Muscle of arm (tissue), 12 donors: ENCODE data around the gene MVB12B. TPM values are rescaled to one million over a fixed set of nuclear protein-coding genes. Genes with fewer than 3 reads are reported as not detected.
A peak's percentile ranks its signal among the peaks of the same experiment; 100 is the strongest.

Experiments
- DNase-seq: peaks from one replicate; pipeline ENCODE4 v3.0.0-alpha.2; 2013
- polyA plus RNA-seq, 12 donors: library from polyadenylated mRNA; unstranded; fragments of 120-200 nt; gene quantifications; one replicate each; pipeline ENCODE4 v1.2.1, GENCODE V29; 2013; ENCODE audit not compliant: insufficient read length in 12 of 12

The MVB12B gene
- polyA plus RNA-seq, 12 donors = 9.8 to 24.5 (median 16.3) TPM; not detected in 1

- DNase-seq = peak; percentile 59
These were observed 24.5 kb upstream of the MVB12B start for GRCh38 chr9:126301985-126302603.

DNA sequence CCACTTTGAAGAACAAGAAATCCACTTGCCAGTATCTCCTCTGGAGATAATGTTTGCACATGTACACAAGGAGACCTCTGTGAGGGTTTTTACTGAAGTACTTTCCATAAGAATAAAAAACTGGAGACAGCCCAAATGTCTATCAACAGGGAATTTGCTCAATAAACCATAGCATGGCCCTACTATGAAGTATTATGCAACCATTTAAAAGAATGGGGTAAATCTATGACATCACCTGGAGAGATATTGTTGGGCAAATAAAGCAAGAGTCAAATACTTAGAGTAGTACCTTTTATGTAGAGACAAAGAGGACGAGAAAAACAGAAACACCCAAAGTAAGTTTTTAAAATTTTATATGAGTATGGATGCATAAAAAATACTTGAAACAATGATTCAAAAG, 23.9 kb upstream of the MVB12B start:
- DNase-seq = no peak

GRCh38 chr9:126303488-126303887, 23.1 kb upstream of the MVB12B start:
- DNase-seq = no peak

DNA sequence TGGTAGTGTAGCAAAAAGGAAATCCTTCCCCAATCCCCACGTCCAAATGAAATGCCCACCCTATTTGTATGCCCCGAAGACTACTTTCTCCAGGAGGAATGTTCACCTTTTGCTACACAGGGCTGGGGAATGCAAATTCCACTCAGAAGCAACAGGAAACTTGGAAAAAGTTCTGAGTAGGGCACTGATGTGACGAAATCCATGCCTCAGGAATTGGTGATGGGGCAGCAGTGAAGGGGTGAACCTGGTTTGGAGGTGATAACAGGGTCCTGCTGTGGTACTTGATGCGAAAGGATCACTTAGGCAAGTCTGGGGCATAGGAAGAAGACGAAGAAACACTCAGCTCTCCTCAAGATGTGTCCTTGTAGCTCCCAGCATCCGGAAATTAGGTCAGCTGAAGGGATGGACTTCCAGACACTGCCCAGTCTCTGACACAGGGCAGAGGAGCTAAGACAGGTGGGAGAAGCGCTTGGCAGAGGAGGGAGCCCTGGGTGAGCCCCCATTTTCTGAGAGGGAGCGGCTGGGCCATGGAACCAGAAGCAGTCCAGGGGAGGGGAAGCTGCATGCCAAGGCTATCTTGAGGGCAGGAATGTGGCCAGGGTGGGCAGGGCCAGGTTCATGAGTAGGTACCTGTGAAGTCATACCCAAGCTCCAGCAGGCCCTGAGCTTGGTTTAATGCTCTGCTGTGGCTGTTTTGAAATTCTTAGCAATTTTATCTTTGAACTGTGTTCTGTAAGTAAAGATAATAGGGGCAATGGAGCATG, 22.2 kb upstream of the MVB12B start:
- no peak for DNase-seq

DNA sequence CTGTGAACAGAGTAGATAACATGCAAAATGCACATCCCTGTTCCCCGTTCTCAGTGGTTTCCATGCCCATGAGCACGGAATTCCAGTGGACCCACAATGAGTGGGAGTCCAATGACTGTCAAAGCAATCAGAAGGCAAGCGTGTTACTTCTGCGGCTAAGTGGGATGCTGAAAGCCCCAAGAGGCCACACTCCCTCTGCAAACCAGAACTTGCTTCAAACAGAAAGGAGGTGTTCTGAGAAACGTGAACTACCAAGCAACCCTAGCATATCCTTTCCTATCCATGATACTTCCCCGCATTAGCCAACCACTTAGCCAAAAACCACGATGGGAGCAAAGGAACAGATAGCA, 21.7 kb upstream of the MVB12B start:
- no peak for DNase-seq

DNA sequence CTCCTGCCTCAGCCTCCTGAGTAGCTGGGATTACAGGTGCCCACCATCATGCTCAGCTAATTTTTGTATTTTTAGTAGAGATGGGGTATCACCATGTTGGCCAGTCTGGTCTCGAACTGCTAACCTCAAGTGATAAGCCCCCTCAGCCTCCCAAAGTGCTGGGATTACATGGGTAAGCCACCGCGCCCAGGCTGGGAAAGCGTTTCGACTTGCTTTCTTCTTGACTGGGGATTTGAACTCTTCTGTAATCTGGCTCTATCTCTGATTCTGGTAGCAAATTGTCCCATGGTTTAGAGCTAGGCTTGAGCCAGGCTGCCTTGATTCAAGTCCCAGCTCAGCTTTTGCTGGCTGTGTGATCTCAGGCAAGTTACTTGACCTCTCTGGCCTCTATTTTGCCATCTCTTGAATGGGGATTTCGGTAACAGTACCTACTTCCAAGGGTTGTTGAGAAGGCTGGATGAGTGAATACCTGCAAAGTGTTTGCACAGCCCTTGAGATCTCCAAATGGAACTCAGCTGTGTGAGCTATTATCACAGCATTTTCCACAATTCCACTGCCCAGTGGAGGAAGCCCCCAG, 20.5 kb upstream of the MVB12B start:
- DNase-seq = no peak

DNA sequence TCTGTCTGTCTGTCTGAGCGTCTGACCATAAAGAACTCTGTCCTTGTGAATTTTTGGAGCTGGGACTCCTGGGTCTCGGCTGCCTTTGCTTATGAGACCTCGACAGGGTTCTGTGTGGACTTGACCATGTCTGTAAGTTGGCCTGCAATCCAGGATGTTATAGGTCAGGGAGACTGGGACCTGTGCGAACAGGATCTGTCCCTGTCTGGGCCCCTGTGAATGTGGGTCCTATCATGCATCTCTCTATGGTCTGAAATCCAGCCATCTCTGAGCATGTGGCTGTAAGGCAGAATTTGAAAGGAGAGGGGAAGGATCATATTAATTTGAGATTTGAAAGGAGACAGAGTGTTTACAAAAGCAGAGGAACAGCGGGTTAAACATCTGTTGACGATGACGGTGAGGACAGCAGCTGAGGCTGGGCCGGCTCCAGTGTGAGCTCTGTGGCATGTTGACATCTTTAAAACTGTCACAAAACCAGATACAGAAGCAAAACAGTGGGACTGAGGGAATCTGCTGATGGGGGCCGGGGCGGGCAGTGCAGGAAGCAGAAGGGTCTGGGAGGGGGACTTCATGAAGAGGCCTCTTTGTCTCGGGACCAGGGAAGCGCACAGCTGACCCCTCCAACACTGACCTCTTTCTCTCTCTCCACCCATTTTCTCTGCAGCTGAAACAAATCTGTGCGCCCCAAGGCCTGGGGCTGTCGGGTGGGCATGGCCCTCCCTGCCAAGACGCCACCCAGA, 19.1 kb upstream of the MVB12B start:
- DNase-seq = no peak

DNA sequence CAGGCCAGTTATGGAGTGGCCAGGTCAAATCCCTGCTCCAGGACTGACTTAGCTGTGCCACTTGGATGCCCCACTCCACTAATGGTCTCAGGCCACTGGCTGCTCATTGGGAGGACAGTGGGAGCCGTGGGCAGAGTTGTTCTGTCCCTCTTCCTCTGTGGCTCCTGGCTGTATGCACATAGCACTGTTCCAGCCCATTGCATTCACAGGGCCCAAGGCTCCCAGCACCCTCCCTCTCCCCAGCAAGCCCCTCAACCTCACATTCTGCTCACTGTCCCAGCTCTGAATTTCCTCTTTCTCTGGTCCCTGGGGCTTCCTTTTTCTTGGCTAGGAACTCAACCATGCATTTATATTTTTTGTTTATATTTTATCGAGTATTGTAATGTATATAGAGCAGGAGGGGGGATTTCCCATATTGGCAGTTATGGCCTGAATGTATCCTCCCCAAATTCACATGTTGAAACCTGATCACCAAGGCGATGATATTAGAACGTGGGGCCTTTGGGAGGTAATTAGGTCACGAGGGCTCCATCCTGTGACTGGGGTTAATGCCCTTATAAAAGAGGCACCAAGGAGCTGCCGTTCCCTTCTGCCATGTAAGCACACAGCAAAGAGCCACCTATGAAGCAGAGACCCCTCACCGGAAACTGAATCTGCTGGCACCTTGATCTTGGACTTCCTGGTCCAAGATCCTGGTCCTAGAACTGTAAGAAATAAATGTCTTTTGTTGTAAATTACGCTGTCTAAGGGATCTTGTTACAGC, 17.0 kb upstream of the MVB12B start:
- no peak for DNase-seq

GRCh38 chr9:126312584-126313551, 13.8 kb upstream of the MVB12B start:
- DNase-seq = no peak

- DNase-seq = no peak
These were observed 10.5 kb upstream of the MVB12B start for GRCh38 chr9:126316085-126316655.

GRCh38 chr9:126317513-126317912, 9.1 kb upstream of the MVB12B start:
- no peak for DNase-seq

GRCh38 chr9:126318858-126319257, 7.8 kb upstream of the MVB12B start:
- DNase-seq = no peak

DNA sequence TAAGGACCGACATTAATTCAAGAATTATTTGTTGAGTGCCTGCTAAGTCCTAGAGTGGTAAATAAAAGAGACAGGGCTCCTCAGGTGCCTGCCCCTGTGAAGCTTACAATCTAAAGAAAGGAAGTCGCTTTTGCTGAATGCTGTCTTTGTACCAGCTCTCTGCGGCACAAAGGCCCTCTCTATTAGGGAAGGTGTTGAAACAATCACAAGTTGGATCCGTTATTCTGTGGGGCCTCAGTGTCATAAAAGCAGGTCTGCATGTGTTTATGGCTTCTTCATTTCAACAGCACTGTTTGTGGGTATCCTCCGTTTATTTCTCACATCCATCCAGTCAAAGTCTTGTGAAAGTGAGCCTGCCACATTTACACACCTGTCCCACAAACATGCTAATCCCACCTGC, 7.0 kb upstream of the MVB12B start:
- DNase-seq = no peak

DNA sequence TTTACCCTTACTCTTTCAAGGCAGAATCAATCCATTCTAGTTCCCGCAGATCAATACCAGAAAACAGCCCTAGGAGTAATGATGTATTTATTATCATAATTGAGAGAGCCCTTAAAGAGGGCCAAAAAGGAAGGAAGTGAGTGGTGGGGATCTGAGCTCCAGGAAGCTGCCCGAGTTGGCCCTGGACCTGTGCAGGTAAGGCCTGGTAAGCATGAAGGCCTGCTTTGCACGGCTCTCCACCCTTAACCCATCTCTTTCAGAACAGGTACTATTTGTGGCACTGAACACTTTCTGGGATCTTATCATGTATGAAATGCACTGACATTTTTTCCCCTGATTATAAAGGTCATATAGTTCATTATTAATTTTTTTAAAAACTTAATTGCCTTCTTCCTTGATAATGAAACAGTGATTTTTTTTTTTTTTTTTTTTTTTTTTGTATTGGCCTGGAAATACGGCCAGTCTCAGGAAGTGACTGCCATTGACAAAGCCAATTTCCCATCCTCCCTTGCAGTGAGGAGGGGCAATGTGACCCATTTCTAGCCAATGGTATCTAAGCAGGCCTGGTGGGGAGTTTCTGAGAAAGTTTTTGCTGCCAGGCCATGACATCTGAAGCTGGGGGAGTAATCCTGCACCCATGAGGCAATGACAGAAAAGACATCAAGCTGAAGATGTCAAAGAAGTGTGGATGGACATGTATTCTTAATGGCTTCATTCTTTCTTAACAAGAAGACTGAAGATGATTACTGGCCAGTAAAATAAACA, 6.3 kb upstream of the MVB12B start:
- DNase-seq = no peak

- no peak for DNase-seq
These were observed 4.9 kb upstream of the MVB12B start for GRCh38 chr9:126321742-126322141.

- no peak for DNase-seq
These were observed 808 bp upstream of the MVB12B start for GRCh38 chr9:126325821-126326220.

DNA sequence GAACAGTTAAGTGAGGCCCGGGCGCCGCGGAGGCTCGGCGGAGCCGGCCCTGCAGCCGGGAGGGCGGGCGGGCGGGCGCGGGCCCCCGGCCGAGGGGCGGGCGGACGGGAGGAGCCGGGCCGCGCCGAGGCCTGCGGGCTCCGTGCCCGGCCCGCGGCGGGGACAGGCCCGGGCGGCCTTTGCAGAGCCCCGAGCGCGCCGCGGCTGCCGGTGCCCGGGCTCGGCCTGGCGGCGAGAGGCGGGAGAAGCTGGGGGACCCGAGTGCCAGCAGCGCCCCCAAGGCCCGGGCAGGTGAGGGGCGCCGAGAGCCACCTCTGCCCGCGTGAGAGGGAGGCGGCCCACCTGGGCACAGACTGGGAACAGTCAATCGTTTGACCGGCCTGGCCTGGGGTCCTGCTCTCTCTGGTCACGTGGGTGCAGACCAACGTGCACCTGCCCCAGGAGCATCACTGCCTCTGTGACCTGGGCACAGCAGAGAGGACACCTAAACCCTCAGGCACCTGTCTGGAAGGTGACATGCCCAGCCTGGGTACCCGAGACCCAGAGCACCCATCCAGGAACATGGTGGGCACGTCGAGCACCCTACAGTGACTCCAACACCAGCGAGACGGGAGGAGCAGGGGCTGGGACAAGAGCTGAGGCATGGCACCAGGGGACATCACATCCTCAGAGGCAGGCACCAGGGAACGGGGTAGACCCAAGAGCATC, 531 bp downstream of the MVB12B start:
- DNase-seq = no peak

DNA sequence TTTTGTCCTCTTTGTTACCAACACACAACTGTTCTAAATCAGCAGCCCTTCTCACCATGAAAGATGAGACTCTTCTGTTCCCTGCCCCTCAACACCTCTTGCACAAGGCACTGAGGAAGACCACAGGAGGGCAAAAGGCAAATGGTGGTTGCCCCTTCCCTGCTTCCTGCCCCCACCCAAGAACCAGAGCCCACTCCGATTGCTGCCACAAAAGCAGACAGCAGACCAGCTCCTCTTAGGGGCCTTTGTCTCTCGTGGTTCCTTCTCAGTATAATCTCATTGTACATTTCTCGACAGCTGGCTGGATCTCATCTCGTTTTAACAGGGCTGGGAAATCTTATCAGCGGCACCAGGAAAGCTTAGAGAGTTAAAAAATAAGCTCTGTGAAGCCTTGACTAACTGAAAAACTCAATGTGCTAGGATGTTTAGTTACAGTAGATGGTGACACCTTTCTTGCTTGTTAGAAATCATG, 1.1 kb downstream of the MVB12B start:
- no peak for DNase-seq

GRCh38 chr9:126328407-126328806, 1.8 kb downstream of the MVB12B start:
- DNase-seq = no peak
